HepG2 (cell line): ENCODE results near the gene EPB41L3. TPM values are rescaled to one million over a fixed set of nuclear protein-coding genes. Genes with fewer than 3 reads are reported as not detected.

Experiments used
- ATAC-seq: fragments of 200-7000 bp; cut with Tn5 transposase; 3 replicates; pipeline ENCODE4 v1.9.1; 2020; ENCODE audit warnings: mild to moderate bottlenecking, moderate library complexity
- BruUV-seq: library from RNA; stranded (reverse); fragments of 400-500 nt; replicated peaks from 2 replicates; lab custom pipeline; 2021; lab: Mats Ljungman, UMichigan
- CTCF ChIA-PET: fragments of 300-600 bp; formaldehyde crosslinking; extraction: SDS; loops from one replicate; lab custom pipeline; 2021; ENCODE audit warnings: low total read pairs, inconsistent platforms, low intra/inter-chr PET ratio; lab: Yijun Ruan, JAX
- POLR2A ChIA-PET: fragments of 350-600 bp; sonication (Branson Sonifier 250); formaldehyde crosslinking; loops from one replicate; lab custom pipeline; 2020; ENCODE audit warnings: antibody characterized with exemption, inconsistent platforms; lab: Yijun Ruan, JAX
- DNase-seq: peaks from one replicate; pipeline ENCODE4 v3.0.0-alpha.2; 2015; ENCODE audit warnings: low spot score
- FAIRE-seq: peaks from 3 replicates; lab custom pipeline; 2011; peaks lifted over from hg19 to GRCh38; lab: Jason Lieb, UNC
- H2AFZ ChIP-seq: one replicate; pipeline ENCODE4 v1.6.1; 2011; ENCODE audit warnings: low read length, inconsistent platforms
- H3K27ac ChIP-seq: fragments of 300-600 bp; 3 replicates; pipeline ENCODE4 v1.8.0; 2011; ENCODE audit warnings: mixed run types, mild to moderate bottlenecking, mixed read lengths, low read length, inconsistent platforms; ENCODE audit not compliant: insufficient read depth; ENCODE audit errors: extremely low read length
- H3K27me3 ChIP-seq, 2 experiments: fragments of 200-600 bp in 1 of 2; 2 replicates in 1 of 2; 3 replicates in 1 of 2; pipeline versions ENCODE4 v1.6.0 to v1.8.0; 2011; ENCODE audit warnings: low read length in 2 of 2, mild to moderate bottlenecking in 2 of 2, moderate library complexity in 2 of 2, inconsistent platforms in 1 of 2; ENCODE audit not compliant: insufficient read depth in 2 of 2, control insufficient read depth in 1 of 2
- H3K36me3 ChIP-seq, 2 experiments: fragments of 200-600 bp in 1 of 2; replicated peaks in 1 of 2; 2 replicates in 1 of 2; 3 replicates in 1 of 2; pipeline versions ENCODE4 v1.5.1 to v1.8.0; 2011; ENCODE audit warnings: low read length in 2 of 2, inconsistent platforms in 1 of 2; ENCODE audit not compliant: insufficient read depth in 2 of 2, control insufficient read depth in 1 of 2
- H3K4me1 ChIP-seq: 2 replicates; pipeline ENCODE4 v1.5.1; 2012; ENCODE audit warnings: low read length, inconsistent platforms; ENCODE audit not compliant: insufficient read depth
- H3K4me2 ChIP-seq: 2 replicates; pipeline ENCODE4 v1.6.0; 2011; ENCODE audit warnings: low read depth, low read length, inconsistent platforms
- H3K4me3 ChIP-seq, 3 experiments: fragments of 200-600 bp in 1 of 3; sonication (generic), shearing (Covaris generic) in 1 of 3; replicated peaks in 1 of 3; 2 replicates each; pipeline ENCODE4 v1.5.1; 2011 to 2016; ENCODE audit warnings: low read length in 3 of 3, inconsistent platforms in 2 of 3, low read depth in 2 of 3, mild to moderate bottlenecking in 2 of 3, control low read depth in 1 of 3, mixed read lengths in 1 of 3; ENCODE audit not compliant: insufficient read depth in 1 of 3
- H3K79me2 ChIP-seq: one replicate; pipeline ENCODE4 v1.6.1; 2011; ENCODE audit warnings: low read length, inconsistent platforms; ENCODE audit not compliant: insufficient read depth
- H3K9ac ChIP-seq: 2 replicates; pipeline ENCODE4 v1.6.0; 2011; ENCODE audit warnings: mild to moderate bottlenecking, low read depth, low read length, inconsistent platforms; ENCODE audit not compliant: insufficient read depth
- H3K9me3 ChIP-seq: 2 replicates; pipeline ENCODE4 v1.5.1; 2012; ENCODE audit warnings: mild to moderate bottlenecking, low read length
- H4K20me1 ChIP-seq: 2 replicates; pipeline ENCODE4 v1.6.0; 2011; ENCODE audit warnings: inconsistent platforms, mild to moderate bottlenecking, low read length, moderate library complexity; ENCODE audit not compliant: insufficient read depth
- ARID3A ChIP-seq: IDR thresholded peaks from 2 replicates; pipeline ENCODE4 v1.6.1; 2012; ENCODE audit warnings: low read depth, low read length, improper control_type of control experiment
- ARNTL ChIP-seq: sonication (generic); formaldehyde crosslinking; IDR thresholded peaks from 2 replicates; pipeline ENCODE4 v1.4.0; 2020; ENCODE audit warnings: mild to moderate bottlenecking, missing genetic modification reagents
- HOXA9 ChIP-seq: sonication (generic); formaldehyde crosslinking; IDR thresholded peaks from 2 replicates; pipeline ENCODE4 v1.8.1; 2022; ENCODE audit warnings: missing genetic modification reagents, mild to moderate bottlenecking, moderate library complexity, borderline replicate concordance
- JUND ChIP-seq: sonication (generic); formaldehyde crosslinking; IDR thresholded peaks from 2 replicates; pipeline ENCODE4 v1.8.0; 2022; ENCODE audit warnings: mild to moderate bottlenecking, missing genetic modification reagents
- RFXANK ChIP-seq: IDR thresholded peaks from 2 replicates; pipeline ENCODE4 v1.6.1; 2016
- SATB2 ChIP-seq: sonication (generic); formaldehyde crosslinking; IDR thresholded peaks from 2 replicates; pipeline ENCODE4 v1.5.0; 2020; ENCODE audit warnings: missing genetic modification reagents
- TCF7L2 ChIP-seq: IDR thresholded peaks from 2 replicates; pipeline ENCODE4 v1.6.1; 2011; ENCODE audit warnings: mild to moderate bottlenecking, low read depth, low read length, moderate library complexity
- ZBED4 ChIP-seq: sonication (generic); formaldehyde crosslinking; IDR thresholded peaks from 2 replicates; pipeline ENCODE4 v1.4.0; 2020; ENCODE audit warnings: missing genetic modification reagents, borderline replicate concordance
- ZBTB39 ChIP-seq: sonication (generic); formaldehyde crosslinking; IDR thresholded peaks from 2 replicates; pipeline ENCODE4 v1.5.0; 2020; ENCODE audit warnings: missing genetic modification reagents
- ZNF225 ChIP-seq: sonication (generic); formaldehyde crosslinking; IDR thresholded peaks from 2 replicates; pipeline ENCODE4 v1.4.0; 2020; ENCODE audit warnings: mild to moderate bottlenecking, missing genetic modification reagents
- ZNF329 ChIP-seq: sonication (generic); formaldehyde crosslinking; IDR thresholded peaks from 2 replicates; pipeline ENCODE4 v1.9.0; 2021; ENCODE audit warnings: low read depth, mild to moderate bottlenecking, missing genetic modification reagents
- ZNF557 ChIP-seq: sonication (generic); formaldehyde crosslinking; IDR thresholded peaks from 2 replicates; pipeline ENCODE4 v1.4.0; 2020; ENCODE audit warnings: missing genetic modification reagents
- WGBS: methylation state at CpG from one replicate; pipeline ENCODE4 v1.1.6; 2017; ENCODE audit warnings: low lambda C conversion rate; 5-methylcytosine and 5-hydroxymethylcytosine counted together
- in situ Hi-C: cut with HindIII; loops from 2 replicates; pipeline ENCODE4 v1.10.0; 2017; ENCODE audit warnings: low pct_unique_long_range_greater_than_20kb; ENCODE audit not compliant: extremely low pct_ligation_motif_present
- intact Hi-C: fragments of 100-400 bp; cut with micrococcal nuclease; formaldehyde crosslinking; loops from one replicate; pipeline ENCODE4 v1.10.0; 2022; ENCODE audit not compliant: unreplicated experiment
- polyA plus RNA-seq, 8 experiments: library from polyadenylated mRNA; depleted of rRNA in 3 of 8; stranded (reverse) in 7 of 8; unstranded in 1 of 8; fragments of >200 nt; fragmentation: Illumina TruSeq in 4 of 8; extraction: Trizol in 4 of 8; gene quantifications; 2 replicates each; pipeline versions ENCODE4 v1.2.1 to v1.2.3, GENCODE V29; 2011 to 2016; ENCODE audit warnings: low read depth in 4 of 8, missing spikeins in 1 of 8, mixed read lengths in 1 of 8; ENCODE audit not compliant: insufficient read depth in 1 of 8
- total RNA-seq, 5 experiments: library from RNA; depleted of rRNA; stranded (reverse); fragments of >200 nt; fragmentation: Illumina TruSeq; extraction: Trizol; gene quantifications; 2 replicates each; pipeline ENCODE4 v1.2.3, GENCODE V29; 2016; ENCODE audit warnings: low read depth in 1 of 5

Gene EPB41L3
- total and polyA plus RNA-seq, 2 of the 13 experiments (the other 11 are each of a cell fraction or from before 2014, with no cell fraction given) = not detected

GRCh38 chr18:5365443-5365842 is 178.4 kb downstream of the EPB41L3 start (continued):
- no peak for TF ChIP-seq ZBED4 (CRISPR knock-in tag)
- no peak for TF ChIP-seq HOXA9 (CRISPR knock-in tag)
- TF ChIP-seq ARID3A = no peak
- no peak for TF ChIP-seq SATB2
- no peak for TF ChIP-seq TCF7L2

GRCh38 chr18:5350636-5351035 is 193.2 kb downstream of the EPB41L3 start:
- in situ Hi-C loops = no loop called here
- under 1% methylated on average over 2 of the region's 2 CpGs for WGBS
- no peak for FAIRE-seq

More at GRCh38 chr18:5350636-5351035, 193.2 kb downstream of the EPB41L3 start:
- CTCF ChIA-PET = no interaction called here
- TF ChIP-seq JUND (CRISPR knock-in tag) (no peak), ARNTL (CRISPR knock-in tag) (no peak), ZNF329 (CRISPR knock-in tag) (no peak), RFXANK (CRISPR knock-in tag) (no peak), ZNF225 (CRISPR knock-in tag) (no peak), ZBTB39 (CRISPR knock-in tag) (no peak), ZNF557 (no peak)
- Histone ChIP-seq H3K4me2 (no peak overlapping the region), H3K36me3 (no peaks in the 10 kb centered on the region), H3K9me3 (0 out of 2 replicates have a peak, but pooled peaks cover 6% of the 10 kb centered on the region), H3K79me2 (no peaks in the 10 kb centered on the region), H3K9ac (no peak overlapping the region), H4K20me1 (no peaks in the 10 kb centered on the region), H2AFZ (no peak overlapping the region), H3K27ac (no peak overlapping the region), H3K4me1 (peaks cover 9% of the 10 kb centered on the region; the same call in 1 of the 2 replicates), H3K27me3 (no peaks in the 10 kb centered on the region), H3K4me3 (no peak overlapping the region)
- POLR2A ChIA-PET = no interaction called here
- DNase-seq (no peak), ATAC-seq (no peak)
- no TSS peak for BruUV-seq
- intact Hi-C loops = no loop called here
